Neural progenitor cell (in vitro differentiated cells): Measurements from ENCODE around the gene ATP6V0D1.

Source experiments
- CTCF ChIP-seq: fragments of 200-600 bp; sonication (generic); IDR thresholded peaks from 2 replicates; pipeline ENCODE4 v1.5.1; 2017; ENCODE audit warnings: antibody characterized with exemption, mild to moderate bottlenecking
- EZH2 ChIP-seq: fragments of 200-600 bp; sonication (generic); IDR thresholded peaks from 2 replicates; pipeline ENCODE4 v1.6.1; 2017; ENCODE audit warnings: antibody characterized with exemption, mild to moderate bottlenecking, moderate library complexity
- EZH2phosphoT487 ChIP-seq: fragments of 200-600 bp; sonication (generic); IDR thresholded peaks from 2 replicates; pipeline ENCODE4 v1.6.1; 2017; ENCODE audit warnings: antibody characterized with exemption

- no peak for TF ChIP-seq EZH2
- no peak for TF ChIP-seq CTCF
- no peak for TF ChIP-seq EZH2phosphoT487
Measured at GRCh38 chr16:67489401-67490083, 8.6 kb upstream of the ATP6V0D1 start.
